Neural progenitor cell (in vitro differentiated cells): Measurements from ENCODE around the gene TOX2.

Experiments used
- CTCF ChIP-seq: fragments of 200-600 bp; sonication (generic); IDR thresholded peaks from 2 replicates; pipeline ENCODE4 v1.5.1; 2017; ENCODE audit warnings: antibody characterized with exemption, mild to moderate bottlenecking
- EZH2 ChIP-seq: fragments of 200-600 bp; sonication (generic); IDR thresholded peaks from 2 replicates; pipeline ENCODE4 v1.6.1; 2017; ENCODE audit warnings: antibody characterized with exemption, mild to moderate bottlenecking, moderate library complexity

- TF ChIP-seq EZH2 (no peak), CTCF (no peak)
These were observed 71.1 kb downstream of the TOX2 start for GRCh38 chr20:43985608-43986316.
